HG03571 (cell line): ENCODE results near the gene MTMR10.

Experiments
- ATAC-seq: cut with Tn5 transposase; IDR thresholded peaks from one replicate; pipeline ENCODE4 v1.9.1; 2021; ENCODE audit not compliant: unreplicated experiment

Gene MTMR10

GRCh38 chr15:31014608-31014925, 23.1 kb upstream of the MTMR10 start:
- peak; percentile 14 for ATAC-seq

DNA sequence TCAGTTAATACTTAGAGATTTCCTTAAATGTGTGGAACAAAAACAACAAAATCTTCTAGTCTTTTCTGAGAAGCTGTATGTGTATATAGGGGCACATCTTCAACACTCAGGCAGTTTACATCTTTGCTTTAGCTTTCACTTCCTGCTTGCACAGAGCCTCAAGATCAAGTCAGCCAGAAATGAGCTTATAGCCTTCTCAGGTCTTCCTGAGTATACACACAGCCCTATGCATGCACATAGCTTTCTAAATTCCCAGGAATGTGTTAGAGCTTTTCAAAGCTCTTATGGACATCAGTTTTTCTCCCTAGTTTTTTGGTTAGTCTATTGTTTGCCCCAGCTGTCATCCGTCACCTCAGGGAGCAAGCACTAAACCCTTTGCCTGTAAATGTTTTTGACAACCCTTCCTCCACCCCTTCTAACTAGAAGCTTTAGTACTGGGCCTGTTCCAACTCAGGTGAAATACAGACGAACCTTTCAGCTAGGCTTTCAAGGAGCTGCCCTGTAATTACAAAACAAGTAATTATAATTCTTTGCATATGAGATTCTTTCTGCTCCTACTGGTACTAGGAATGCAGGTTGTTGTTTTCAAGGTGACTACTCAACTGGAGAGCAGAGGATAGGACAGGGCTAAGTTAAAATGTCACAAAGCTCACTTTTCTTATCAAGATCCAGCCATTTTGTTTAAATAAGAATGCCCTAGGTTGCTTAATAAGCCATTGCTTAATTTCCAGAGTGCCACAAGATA, 22.6 kb upstream of the MTMR10 start:
- ATAC-seq, result peak; percentile 85

DNA sequence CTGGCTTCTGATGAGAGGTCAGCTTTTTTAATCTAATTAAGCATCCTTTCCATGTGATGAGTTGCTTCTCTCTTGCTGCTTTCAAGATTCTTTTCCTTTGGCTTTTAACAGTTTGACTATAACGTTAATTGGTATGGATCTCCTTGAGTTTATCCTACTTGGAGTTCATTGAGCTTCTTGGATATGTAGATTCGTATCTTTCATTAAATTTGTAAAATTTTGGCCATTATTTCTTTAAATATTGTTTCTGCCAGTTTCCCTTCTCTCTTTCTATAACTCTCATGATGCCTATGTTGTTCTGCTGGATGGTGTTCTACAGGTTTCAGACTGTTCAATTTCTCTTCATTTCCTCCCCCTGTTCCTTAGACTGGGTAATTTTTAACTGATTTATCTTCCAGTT, 21.0 kb upstream of the MTMR10 start:
- no peak for ATAC-seq

- no peak for ATAC-seq
These were observed 18.6 kb upstream of the MTMR10 start for GRCh38 chr15:31010036-31010435.

DNA sequence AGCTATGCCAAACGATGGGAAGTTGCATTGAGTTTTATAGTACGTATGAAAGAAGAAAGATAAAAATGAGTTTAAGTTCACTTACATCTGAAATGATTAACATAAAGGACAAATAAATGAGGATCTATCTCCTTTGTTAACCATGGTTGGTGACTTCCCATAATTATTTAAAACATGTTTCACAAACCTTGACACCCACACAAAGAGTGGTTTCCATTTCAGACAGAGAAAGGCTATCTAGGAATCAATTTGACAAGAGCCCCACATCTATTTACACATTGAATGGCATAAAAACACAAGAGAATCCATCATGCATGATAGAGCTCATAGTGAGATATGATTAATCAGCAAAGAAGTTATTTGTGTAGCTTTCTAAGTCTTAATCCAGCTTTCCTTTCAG, 14.2 kb upstream of the MTMR10 start:
- no peak for ATAC-seq

DNA sequence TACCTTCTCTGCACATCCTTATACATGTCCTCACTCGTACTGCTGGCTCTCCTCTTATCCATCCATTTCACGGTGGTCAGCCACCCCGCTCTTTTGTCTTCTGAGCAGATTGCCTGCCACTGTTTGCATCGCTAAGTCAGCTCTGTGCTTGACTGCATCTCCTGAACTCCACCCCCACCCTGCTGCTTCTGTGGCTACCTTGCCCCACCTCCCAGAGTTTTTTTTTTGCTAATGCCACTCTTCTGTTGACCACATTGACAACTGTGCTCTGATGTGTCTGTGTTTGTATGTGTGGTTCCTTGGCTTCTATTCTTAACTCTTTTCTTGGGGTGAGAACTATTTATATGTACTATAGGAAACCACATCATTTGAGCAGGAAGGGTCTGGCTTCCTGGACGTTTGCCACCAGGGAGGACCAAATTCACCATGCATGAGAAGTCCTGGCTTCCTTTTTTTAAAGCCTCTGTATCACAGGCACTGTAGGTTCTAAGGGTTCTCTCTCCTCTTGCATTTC, 12.8 kb upstream of the MTMR10 start:
- peak; percentile 83 for ATAC-seq

- no peak for ATAC-seq
These were observed 10.3 kb upstream of the MTMR10 start for GRCh38 chr15:31001702-31002101.

GRCh38 chr15:30999729-31000128, 8.3 kb upstream of the MTMR10 start:
- no peak for ATAC-seq

- no peak for ATAC-seq
These were observed 5.8 kb upstream of the MTMR10 start for GRCh38 chr15:30997270-30997669.

GRCh38 chr15:30992249-30992864, 929 bp upstream of the MTMR10 start:
- no peak for ATAC-seq

DNA sequence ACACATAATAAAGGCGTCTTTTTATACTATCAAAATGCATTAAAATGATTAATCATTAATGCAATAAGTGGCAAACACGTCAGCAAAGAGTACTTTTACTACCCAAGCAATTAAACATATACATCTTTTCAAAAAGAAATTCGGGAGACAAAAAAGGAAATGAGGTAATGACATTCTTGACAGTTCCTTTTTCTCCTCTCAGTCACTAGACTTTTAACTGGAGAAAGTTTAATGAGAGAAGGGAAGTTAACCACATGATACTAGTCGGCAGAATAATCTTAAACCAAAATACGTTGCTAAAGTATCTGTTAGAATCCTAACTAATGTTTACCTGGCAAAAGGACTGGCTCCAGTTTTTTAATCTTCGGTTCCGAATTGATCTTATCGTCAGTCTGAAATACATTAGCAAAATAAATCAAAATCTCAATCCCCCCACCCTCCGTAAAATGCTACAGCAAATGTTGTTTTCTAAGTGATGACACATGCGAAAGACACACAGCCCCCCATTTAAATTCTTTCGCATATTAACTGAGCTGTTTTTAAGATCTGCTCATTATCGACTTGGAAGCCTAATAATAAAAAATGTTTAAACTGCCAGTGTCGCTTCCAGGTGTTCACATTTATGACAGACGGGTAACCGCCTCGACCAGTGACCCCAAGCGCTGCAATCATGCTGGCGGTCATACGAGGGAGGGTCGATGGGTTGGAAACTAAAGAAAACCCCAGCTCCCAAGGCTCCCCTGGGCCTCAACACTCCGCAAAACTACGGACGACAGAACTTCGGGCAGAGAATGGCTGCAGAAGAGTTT, 778 bp downstream of the MTMR10 start:
- peak; percentile 1 for ATAC-seq

GRCh38 chr15:30990036-30990435, 1.4 kb downstream of the MTMR10 start:
- ATAC-seq, result no peak

DNA sequence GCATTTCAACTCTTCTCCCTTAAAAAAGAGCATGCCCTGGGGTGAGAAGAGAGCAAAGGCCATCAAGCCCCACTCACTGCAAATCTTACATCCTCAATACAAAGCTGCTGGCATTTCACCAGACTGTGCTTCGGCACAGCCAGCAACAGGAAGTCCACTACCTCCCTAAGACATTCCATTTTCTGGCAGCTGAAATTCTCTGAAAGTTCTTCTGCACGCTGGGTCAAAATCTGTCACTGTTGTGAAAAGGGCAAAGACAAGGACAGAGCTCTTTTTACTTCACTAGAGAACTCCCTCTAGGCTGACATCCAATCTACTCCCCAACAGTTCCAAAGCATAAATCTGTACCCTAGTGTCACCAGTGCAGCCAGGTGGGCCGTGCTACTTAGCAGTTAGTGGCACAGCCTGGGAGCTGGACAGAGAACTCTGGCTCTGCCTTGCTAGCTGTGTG, 6.3 kb downstream of the MTMR10 start:
- ATAC-seq, result no peak

- ATAC-seq, result no peak
These were observed 6.9 kb downstream of the MTMR10 start for GRCh38 chr15:30984542-30984941.

DNA sequence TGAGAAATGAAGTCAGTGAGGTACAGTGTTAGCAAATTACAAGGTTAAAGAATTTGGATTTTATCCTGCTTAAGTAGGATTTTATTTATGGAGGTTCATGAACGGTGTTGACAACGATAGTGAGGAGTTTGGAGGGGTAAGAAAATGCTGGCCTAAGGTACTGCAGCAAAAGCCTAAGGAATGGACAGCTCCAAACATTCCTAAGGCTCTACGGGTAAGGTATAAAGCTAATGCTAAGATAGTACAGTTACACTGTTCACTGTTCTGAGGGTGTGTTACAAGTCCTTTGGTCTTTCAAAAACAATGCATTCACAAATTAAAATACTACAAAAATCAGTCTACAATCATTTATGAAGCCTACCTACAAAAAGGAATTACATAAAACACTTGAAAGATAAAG, 7.3 kb downstream of the MTMR10 start:
- ATAC-seq, result no peak

DNA sequence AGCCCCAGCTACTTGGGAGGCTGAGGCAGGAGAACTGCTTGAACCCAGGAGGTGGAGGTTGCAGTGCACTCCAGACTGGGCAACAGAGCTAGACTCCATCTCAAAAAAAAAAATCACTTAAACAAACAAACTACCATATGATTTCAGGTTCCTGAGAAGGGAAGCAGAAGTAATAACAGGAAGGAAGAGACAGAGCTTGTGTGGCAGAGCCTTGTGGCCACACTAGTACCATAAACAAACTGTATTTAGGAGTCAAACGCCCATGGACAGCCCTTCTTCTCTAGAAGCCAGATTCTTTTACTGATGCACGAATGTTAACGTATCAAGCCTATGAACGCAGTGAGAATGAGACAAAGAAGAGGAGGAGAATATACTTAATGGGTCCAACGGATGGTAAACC, 12.0 kb downstream of the MTMR10 start:
- ATAC-seq, result no peak

DNA sequence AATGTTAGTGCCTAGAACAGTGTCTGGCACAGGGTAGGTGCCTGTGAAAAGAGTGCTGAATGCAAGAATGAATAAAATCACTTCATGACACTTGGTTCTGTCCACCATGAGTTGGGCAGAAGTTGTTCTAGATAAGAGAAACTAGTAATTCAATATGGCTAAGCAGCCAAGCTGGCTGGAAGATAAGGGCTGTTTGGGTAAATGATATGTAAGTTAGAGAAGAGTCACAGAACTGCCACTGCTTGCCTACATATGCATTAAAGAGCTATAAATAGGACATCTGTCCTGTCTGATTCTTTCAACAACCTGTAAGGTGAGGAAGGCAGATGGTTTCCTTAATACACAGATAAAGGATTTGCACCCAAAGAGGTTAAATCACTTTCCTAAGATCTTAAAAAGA, 13.1 kb downstream of the MTMR10 start:
- ATAC-seq, result no peak

DNA sequence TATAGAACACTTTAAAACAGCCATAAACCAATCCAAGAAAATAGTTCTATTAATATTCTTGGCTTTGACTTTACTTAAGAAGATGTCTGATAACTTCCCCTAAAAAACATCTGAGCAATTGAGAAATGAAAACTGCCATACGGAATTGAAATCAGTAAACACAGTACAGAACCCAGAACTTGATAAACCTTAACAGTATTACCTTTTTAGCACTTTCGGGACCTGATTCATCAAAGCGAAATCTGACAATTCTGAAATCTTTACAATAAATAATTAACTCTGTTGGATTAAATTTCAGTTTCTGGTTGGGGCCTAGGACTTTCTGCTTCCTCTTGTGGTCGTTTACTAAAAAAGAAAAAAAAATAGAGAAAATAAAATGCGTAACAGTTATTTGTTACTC, 17.3 kb downstream of the MTMR10 start:
- ATAC-seq, result no peak

- ATAC-seq, result no peak
These were observed 18.0 kb downstream of the MTMR10 start for GRCh38 chr15:30973379-30973778.

DNA sequence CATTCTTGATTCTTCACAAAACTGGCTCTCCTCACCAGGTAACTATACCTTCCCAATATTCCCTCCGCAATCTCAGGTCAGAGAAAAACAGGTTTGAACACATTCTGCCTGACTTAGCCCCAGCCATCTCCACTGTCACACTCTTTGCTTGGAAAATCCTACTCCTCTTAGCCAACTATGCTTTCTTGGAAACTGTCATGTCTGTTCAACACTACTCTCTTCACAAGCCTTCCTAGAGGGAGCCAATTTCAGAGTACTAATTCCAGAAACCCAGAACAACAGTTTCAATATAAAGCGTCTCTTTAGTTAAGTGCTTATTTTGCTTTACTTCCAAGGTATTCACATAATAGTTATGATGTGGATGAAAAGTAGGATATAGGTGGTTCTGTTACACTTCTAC, 21.7 kb downstream of the MTMR10 start:
- no peak for ATAC-seq

- ATAC-seq, result no peak
These were observed 27.7 kb downstream of the MTMR10 start for GRCh38 chr15:30963681-30964080.

GRCh38 chr15:30962659-30963058, 28.8 kb downstream of the MTMR10 start:
- no peak for ATAC-seq
